Spinal cord (tissue), 10 donors: ENCODE measurements around the gene ANO4. TPM values are rescaled to one million over a fixed set of nuclear protein-coding genes. Genes with fewer than 3 reads are reported as not detected.
A peak's percentile ranks its signal among the peaks of the same experiment; 100 is the strongest.

ENCODE experiments used
- DNase-seq, 6 donors: peaks; one replicate each; pipeline versions ENCODE4 v3.0.0 to v3.0.0-alpha.2; 2013 to 2015; ENCODE audit warnings: low spot score in 6 of 6, low read depth in 4 of 6
- H3K27ac ChIP-seq: one replicate; pipeline ENCODE4 v1.5.1; 2013; ENCODE audit warnings: low read depth, low read length, control low read depth
- H3K27me3 ChIP-seq: one replicate; pipeline ENCODE4 v1.6.1; 2013; ENCODE audit warnings: low read length; ENCODE audit not compliant: control insufficient read depth, insufficient read depth
- H3K36me3 ChIP-seq: one replicate; pipeline ENCODE4 v1.6.1; 2013; ENCODE audit warnings: low read length; ENCODE audit not compliant: control insufficient read depth, insufficient read depth
- H3K4me1 ChIP-seq: one replicate; pipeline ENCODE4 v1.6.1; 2013; ENCODE audit warnings: low read length; ENCODE audit not compliant: control insufficient read depth, insufficient read depth
- H3K4me3 ChIP-seq: one replicate; pipeline ENCODE4 v1.5.1; 2013; ENCODE audit warnings: low read depth, low read length, control low read depth
- H3K9me3 ChIP-seq: one replicate; pipeline ENCODE4 v1.6.1; 2013; ENCODE audit warnings: low read length; ENCODE audit not compliant: control insufficient read depth, insufficient read depth
- WGBS: methylation state at CpG from one replicate; pipeline ENCODE4 v1.1.5; 2013; ENCODE audit warnings: missing lambda C conversion rate; ENCODE audit not compliant: insufficient coverage; 5-methylcytosine and 5-hydroxymethylcytosine counted together
- polyA plus RNA-seq, 2 donors: library from polyadenylated mRNA; unstranded; fragments of 120-200 nt; gene quantifications; one replicate each; pipeline ENCODE4 v1.2.1, GENCODE V29; 2013; ENCODE audit not compliant: insufficient read length in 2 of 2
- total RNA-seq, 2 donors: library from RNA; depleted of rRNA in 1 of 2; stranded (reverse); fragments of 120-200 nt in 1 of 2; fragments of >200 nt in 1 of 2; gene quantifications; one replicate each; pipeline versions ENCODE4 v1.2.3 to v1.2.4, GENCODE V29; 2013 to 2014
- donor health status: healthy.

The ANO4 gene
- total and polyA plus RNA-seq, 4 donors: 14.5 to 47.1 (median 22.7) TPM

DNA sequence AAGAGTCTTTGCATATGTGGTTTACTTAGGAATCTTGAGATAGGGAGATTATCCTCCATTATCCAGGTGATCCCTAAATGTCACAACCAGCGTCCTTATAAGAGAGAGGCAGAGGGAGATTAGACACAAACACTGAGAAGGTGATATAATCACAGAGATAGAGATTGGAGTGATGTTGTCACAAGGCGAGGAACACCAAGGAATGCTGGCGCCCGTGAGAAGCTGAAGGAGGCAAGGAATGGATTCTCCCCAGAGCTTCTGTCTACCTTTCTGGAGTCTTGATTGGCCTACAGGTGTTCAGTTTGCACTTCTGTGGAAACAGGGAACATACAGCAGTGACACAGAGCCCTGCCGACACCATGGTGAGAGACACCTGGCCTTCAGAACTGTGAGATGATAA lies 101.6 kb downstream of the ANO4 start:
- no peak for DNase-seq
- Histone ChIP-seq H3K27ac (no peak overlapping the region), H3K27me3 (no peaks in the 10 kb centered on the region), H3K4me3 (no peak overlapping the region), H3K36me3 (no peaks in the 10 kb centered on the region), H3K4me1 (no peaks in the 10 kb centered on the region), H3K9me3 (no peaks in the 10 kb centered on the region)
- WGBS: 98% methylated on average over 4 of the region's 5 CpGs

DNA sequence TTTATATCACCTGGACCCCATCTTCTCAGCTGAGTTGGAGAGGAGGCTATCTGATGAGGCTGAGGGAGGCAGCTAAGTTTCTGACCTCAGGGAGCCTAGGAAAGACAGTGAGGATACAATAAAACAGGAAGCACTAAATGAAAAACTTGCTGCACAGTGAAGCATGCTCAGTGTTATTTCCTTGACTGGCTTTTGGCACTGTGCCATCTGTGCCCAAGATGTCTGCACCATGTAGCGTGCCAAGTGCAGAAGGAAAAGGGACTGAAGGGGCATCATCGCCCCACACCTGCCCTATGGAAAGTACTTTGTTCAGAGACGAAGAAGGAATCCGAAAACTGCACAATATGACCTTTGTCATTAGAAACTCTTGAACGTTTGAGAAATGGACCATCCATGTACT lies 102.7 kb downstream of the ANO4 start:
- Histone ChIP-seq H3K9me3 (no peaks in the 10 kb centered on the region), H3K4me3 (no peak overlapping the region), H3K36me3 (no peaks in the 10 kb centered on the region), H3K27me3 (no peaks in the 10 kb centered on the region), H3K27ac (no peak overlapping the region), H3K4me1 (no peaks in the 10 kb centered on the region)
- DNase-seq: peak in 1 of 6 donors; percentile 7
- 84% methylated on average over 5 of the region's 5 CpGs for WGBS

DNA sequence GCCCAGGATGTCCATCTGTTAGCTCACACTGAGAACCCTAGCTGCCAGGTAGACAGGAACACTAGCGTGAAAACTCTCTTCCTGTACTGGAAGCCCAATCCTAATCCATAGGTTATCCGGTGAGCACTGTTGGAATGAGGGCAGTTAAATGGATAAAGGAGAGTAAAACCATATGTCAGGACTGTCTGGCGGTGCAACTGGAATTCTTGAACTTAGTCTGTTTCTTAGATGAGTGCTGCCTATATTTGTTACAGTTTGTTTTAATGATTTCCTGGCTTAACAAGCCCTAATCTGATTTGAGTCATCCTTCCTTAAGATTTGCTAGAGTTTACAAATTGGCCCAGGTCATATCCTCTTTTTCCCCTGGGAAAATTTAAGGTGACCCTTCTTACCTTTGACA lies 104.7 kb downstream of the ANO4 start:
- Histone ChIP-seq H3K27ac (no peak overlapping the region), H3K4me3 (no peak overlapping the region), H3K36me3 (no peaks in the 10 kb centered on the region), H3K9me3 (no peaks in the 10 kb centered on the region), H3K27me3 (no peaks in the 10 kb centered on the region), H3K4me1 (no peaks in the 10 kb centered on the region)
- no CpG with 5 or more reads among the region's 3 CpGs for WGBS
- no peak for DNase-seq

DNA sequence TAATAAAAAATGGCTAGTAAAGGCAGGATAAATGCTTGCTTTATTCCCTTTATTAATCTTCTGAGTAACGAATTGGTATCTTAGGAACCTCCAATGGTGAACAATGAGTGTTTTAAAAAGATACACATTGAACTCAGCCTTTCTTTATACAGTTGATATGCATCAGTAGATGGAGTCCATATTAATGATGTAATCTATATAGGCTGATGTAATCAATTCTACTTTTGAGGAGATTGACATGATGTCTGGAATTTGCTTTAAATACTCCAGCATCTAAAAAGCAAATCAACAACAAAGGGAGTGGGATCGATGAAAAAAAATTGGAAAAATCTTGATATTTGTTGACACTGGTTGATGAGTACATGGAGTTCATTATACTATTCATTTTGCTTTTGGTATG lies 106.2 kb downstream of the ANO4 start:
- Histone ChIP-seq H3K4me1 (no peaks in the 10 kb centered on the region), H3K27ac (no peak overlapping the region), H3K4me3 (no peak overlapping the region), H3K36me3 (no peaks in the 10 kb centered on the region), H3K27me3 (no peaks in the 10 kb centered on the region), H3K9me3 (no peaks in the 10 kb centered on the region)
- no peak for DNase-seq
- no CpG with 5 or more reads among the region's 2 CpGs for WGBS

DNA sequence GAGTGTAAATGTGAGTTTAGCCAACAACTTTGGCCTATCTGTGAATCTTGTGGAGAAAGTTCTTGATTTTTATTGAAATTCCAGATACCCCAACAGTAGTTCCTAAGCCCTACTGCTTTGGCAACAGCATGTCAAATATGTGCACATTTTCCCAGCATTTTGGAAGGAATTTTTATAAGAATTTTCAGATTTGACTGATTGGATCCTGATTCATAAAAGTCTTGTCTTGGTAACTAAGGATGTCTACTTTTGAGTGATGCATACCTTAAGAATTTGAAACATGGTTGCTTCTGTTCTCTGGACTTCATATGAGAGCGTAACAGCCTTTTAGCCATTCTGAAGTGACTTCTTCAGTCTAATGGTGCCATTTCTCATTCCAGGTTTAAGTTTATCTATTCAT lies 106.7 kb downstream of the ANO4 start:
- no peak for DNase-seq
- Histone ChIP-seq H3K27me3 (no peaks in the 10 kb centered on the region), H3K4me1 (no peaks in the 10 kb centered on the region), H3K9me3 (no peaks in the 10 kb centered on the region), H3K27ac (no peak overlapping the region), H3K4me3 (no peak overlapping the region), H3K36me3 (no peaks in the 10 kb centered on the region)
- 100% methylated on average over 1 of the region's 1 CpG for WGBS

DNA sequence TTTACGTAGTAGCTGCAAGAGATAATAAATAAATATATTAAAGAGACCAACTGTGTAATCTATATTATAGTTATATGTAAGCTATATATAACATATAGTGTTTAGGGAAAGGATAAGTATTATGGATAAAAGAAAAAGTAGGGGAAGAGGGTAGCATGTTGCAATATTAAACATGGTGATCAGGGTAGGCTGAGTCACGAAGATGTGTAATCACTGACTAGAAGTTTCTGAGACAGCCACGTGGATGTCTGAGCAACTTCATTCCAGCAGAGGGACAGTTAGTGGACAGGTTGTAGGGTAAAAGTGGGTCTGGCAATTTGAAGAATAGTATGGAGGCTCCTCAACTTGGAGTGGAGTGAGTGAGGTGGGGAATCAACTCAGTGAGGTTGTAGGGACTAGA lies 109.7 kb downstream of the ANO4 start:
- 100% methylated on average over 2 of the region's 3 CpGs for WGBS
- H3K4me3 ChIP-seq: no peak overlapping the region

DNA sequence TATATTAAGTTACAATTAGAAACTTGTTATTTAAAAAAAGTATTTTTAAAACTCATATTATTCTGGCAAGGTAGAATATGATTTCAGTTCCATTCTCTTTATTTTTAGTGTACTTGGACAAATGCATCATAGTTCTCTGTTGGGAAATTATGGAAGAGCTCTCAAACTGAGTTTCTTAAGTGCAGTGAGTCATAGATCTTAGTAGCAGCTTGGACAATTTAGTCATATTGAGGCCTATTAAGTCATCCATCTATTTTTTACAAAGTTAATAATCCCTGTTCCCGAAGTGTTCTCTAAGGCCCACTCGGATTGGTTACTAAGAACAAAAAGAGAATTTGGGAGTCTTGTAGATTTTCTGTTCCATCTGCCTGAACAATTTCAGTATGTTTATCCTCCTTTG lies 113.9 kb downstream of the ANO4 start:
- Histone ChIP-seq H3K36me3 (no peaks in the 10 kb centered on the region), H3K27me3 (no peaks in the 10 kb centered on the region), H3K4me3 (no peak overlapping the region), H3K27ac (no peak overlapping the region), H3K4me1 (no peaks in the 10 kb centered on the region), H3K9me3 (no peaks in the 10 kb centered on the region)
- DNase-seq: no peak
- WGBS: no CpG with 5 or more reads among the region's 2 CpGs

More for the DNA sequence above, 109.7 kb downstream of the ANO4 start:
- Histone ChIP-seq H3K4me1 (no peaks in the 10 kb centered on the region), H3K36me3 (no peaks in the 10 kb centered on the region), H3K9me3 (no peaks in the 10 kb centered on the region), H3K27me3 (no peaks in the 10 kb centered on the region), H3K27ac (no peak overlapping the region)
- DNase-seq: no peak

DNA sequence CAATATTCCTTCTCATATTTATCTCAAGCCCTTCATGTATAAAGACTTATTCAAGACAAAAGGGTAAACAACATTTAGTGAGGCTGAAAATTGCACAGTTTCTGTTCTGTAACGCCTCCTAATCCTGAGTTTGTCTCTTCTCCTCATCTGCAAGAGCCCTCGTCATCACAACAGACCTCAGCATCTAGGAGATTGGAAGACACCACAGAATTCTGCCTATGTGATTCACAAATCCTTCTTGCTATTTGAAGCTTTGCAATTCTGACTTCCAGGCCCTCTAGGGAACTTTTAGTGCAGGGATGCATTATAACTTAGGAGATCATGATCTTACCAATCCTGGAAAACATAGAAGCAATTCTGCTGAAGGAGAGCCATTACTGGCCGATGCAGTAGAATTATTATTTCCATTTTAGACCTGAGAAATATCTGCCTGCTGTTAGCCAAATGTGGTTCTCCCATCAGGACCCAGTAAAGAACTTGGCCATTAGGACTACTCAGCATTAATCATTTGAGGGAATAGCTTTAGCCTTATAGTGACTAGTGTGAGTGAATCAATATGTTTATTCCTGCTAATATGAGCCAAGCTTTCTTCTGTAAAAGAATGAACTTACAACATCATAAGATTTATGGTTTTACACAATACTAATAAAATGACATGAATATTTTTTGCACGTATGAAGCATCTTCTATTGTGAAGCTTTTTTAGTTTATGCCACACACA lies 119.5 kb downstream of the ANO4 start:
- WGBS: 78% methylated on average over 3 of the region's 4 CpGs
- DNase-seq: peak in 1 of 6 donors; percentile 57
- Histone ChIP-seq H3K4me3 (no peak overlapping the region), H3K36me3 (no peaks in the 10 kb centered on the region), H3K9me3 (no peaks in the 10 kb centered on the region), H3K27me3 (no peaks in the 10 kb centered on the region), H3K4me1 (no peaks in the 10 kb centered on the region), H3K27ac (no peak overlapping the region)

DNA sequence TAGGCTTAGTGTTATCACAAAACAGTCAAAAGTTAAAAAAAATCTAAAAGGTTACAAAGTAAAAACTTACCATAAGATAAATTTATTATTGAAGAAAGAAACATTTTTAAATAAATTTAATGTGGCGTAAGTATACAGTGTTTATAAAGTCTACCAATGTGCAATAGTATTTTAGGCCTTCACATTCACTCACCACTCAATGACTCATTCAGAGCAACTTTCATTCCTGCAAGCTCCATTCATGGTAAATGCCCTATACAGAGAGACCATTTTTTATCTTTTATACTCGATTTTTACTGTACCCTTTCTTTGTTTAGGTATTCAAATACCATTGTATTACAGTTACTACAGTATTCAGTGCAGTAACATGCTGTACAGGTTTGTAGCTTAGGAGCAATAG lies 124.5 kb downstream of the ANO4 start:
- DNase-seq: no peak
- no peak overlapping the region for H3K27ac ChIP-seq
- no CpG with 5 or more reads among the region's 2 CpGs for WGBS
- H3K4me1 ChIP-seq: no peaks in the 10 kb centered on the region
- no peaks in the 10 kb centered on the region for H3K36me3 ChIP-seq
- no peak overlapping the region for H3K4me3 ChIP-seq
- H3K27me3 ChIP-seq: no peaks in the 10 kb centered on the region
- H3K9me3 ChIP-seq: no peaks in the 10 kb centered on the region

DNA sequence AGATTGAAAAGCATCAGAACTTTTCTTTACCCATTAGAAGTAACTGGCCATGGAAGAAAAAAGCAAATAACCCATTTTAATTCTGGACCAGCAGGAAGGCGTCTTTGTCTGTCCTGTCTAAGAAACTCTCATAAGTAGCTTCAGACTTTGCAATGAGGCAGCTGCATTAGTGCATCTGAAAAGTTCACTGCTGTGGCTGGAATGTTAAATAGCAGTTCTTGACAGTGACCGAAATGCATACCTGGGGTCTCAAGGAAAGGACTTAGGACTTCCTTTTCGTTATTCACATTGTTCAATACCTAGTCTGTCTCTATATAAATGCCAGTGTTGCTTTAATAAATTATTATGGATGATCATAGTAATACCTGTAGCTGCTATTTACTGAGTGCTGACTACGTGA lies 125.9 kb downstream of the ANO4 start:
- Histone ChIP-seq H3K4me3 (no peak overlapping the region), H3K27me3 (no peaks in the 10 kb centered on the region), H3K4me1 (no peaks in the 10 kb centered on the region), H3K36me3 (no peaks in the 10 kb centered on the region), H3K9me3 (no peaks in the 10 kb centered on the region), H3K27ac (no peak overlapping the region)
- no CpG with 5 or more reads among the region's 4 CpGs for WGBS
- no peak for DNase-seq
